SIG-M5 (cell line): Measurements from ENCODE around the gene CGB1.

Source experiments
- DNase-seq: peaks from one replicate; lab custom pipeline; 2025; lab: John Stamatoyannopoulos, UW

The CGB1 gene

DNA sequence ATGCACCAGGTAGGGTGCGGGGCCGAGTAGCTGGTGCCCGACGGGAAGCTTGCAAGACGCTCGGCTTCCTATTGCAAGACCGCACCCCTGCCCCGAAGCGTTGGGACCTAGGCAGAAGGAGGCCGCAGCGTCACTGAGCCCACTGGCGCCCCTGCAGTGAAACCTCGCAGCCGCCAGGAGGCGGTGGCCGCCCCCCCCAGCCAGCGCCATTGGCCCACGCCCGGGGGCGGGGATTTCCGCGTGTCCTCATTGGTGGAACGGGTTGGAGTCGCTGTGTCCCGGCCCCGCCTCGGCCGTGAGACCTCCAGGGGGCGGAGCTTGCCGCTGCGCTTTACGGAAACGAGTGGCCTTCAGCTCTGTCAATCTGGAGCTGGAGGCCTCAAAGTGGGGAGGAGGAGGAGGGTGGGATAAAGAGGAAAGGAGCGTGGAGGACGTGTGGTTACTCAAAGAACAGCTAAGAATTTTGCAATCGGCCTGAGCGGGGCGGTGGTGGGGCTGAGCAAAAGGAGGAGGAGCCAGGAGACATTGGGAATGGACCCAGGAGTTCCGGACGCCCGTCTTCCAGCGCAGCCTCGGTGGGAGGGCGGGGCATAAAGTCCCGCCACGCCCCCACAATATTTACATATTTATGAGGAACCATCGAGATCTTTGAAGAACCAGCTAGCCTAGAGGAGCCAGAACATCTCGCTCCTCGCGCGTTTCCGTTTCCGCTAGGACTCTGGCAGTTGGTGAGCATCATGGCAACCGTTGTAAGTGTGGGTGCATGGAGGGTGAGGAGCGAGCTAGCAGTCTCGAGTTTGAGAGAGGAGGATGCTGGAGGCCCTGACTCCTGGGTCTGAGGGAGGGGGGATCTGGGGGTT lies 43.3 kb downstream of the CGB1 start, which contains the start of the genes GYS1 and RUVBL2:
Gene GYS1, minus strand, starts transcription at position 135 of the 860 bp plus-strand sequence. CDS start 197 bp downstream, outside the sequence.
Gene RUVBL2, plus strand, starts transcription at position 713 of the 860 bp plus-strand sequence. Its CDS starts 25 bp downstream, at position 738.
- DNase-seq, result peak; percentile 99

DNA sequence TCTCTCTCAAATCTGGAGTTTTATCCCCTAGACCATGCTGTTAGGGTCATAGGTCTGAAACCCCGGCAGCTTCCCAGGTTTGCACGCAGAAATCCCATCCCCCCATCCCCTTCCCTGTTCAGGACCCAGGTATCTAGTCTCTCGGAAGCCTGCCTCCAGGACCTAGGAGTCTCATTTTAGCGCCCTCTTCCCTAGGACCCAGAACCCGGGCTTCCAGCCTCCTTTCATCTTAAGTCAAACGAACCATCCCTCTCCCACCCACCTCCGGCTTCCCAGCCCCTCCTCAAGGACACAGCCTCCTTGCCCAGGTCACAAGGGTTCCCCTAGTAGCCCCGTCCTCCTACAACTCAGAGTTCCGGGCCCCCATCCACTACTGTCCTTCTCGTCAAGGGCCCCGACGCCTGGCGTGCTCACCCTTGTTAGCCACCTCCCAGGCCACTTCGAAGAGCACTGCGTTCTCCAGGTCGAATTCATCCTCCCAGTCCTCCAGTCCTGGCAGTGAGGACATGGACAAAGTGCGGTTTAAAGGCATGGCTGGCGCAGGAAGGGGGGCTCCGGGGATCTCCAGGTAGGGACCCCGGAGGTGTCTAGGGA lies 44.0 kb downstream of the CGB1 start:
- no peak for DNase-seq

DNA sequence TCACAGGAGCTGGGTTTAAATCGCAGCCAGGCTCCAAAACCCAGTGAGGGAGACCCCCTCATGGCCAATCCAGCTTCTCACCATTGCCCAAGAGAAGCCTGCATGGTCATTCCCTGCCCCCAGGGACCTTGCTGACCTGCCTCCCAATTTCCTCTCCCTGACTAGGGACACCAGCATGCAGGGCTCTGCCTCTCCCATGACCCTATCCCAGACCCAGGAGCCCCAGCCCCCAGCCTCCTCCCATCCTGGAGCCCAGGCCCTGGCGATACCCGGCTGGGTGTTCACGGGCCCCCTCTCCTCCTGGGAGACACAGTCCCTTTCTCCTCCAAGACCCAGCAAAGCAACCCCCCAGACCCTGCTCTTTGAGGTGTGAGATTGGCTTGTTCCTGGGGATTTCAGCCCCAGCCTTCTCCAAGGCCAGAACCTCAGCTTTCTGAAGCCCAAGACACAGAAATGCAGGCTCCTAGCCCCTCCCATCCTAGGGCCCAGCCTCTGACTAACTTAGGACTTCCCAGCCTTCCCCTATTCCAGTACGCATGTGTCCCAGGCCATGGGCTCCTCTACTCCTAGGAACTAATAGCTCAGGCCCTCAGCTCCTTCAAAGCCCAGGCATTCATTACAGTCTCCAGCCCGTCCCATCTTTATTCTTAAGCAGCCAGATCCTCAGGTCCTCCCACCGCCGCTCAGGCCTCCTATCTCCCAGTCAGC lies 44.7 kb downstream of the CGB1 start:
- DNase-seq, result no peak

DNA sequence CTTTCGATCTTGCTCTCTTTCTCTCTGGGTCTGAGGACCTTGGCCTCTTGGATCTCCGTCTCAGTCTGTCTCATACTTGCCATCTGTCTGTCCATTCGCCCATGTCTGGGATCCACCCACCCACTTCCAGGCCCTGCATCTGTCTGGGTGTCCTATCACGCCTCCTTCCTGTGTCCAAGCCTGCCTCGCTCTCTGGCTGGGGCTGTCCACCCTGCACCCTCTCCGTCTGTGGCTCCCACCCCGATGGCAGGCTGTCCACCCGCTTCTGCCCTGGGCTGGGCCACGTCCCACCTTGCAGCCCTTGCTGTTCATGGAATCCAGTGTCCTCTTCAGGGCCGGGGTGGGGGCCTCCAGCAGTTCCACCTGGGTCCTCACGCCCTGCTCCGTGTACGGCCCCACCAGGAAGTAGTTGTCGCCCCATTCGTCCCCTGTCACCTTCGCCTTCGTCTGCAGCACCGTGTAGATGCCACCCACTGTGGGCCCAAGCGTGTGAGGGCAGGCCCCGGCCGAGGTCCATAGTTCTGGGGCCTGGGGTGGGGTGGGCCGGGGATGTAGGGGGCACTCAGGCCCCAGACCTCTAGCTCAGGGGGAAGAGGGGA lies 45.6 kb downstream of the CGB1 start:
- no peak for DNase-seq

DNA sequence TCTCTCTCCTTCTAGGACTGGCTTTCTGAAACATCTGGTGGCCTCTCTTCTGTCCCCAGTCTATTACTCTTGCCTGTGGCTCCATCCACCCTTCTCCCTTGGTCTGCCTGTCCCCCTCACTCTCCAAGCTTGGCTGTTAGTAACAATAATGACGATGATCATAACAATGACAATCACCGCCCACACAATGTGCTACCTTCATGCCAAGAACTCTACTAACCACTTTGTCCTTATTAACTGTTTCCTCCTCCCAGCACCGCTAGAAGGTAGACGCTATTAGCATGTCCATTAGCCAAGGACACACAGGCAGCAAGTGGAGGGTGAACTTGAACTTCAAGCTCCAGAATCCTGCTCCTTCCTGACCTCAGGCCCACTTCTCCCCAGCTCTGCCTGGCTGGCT lies 46.3 kb downstream of the CGB1 start:
- DNase-seq, result no peak

DNA sequence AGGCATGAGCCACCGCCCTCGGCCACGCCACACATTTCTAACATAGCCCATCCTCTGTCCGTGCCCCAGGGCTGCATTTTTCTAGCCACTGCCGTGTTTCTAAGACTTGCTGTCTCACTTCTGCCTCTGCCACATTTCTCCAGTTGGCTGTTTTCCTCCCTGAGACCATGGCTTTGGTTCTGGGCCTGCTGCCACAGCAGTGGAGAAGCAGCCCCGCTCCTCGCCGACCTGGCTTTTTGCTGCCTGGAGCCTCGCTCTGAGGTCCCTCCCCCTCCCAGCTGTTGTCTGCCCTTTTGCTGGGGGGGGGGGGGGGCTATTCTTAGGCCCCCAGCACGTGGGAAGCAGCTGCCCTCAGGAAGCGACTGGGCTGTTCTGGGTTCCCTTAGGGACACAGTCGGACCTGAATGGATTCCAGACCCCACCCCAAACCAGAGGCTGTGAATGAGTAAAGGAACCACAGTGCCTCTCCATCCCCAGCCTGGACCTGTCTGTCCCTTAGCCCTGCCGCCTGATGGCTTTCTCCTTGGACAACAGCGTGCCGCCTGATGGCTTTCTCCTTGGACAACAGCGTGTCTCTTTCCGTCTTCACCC lies 46.9 kb downstream of the CGB1 start:
- DNase-seq, result no peak

DNA sequence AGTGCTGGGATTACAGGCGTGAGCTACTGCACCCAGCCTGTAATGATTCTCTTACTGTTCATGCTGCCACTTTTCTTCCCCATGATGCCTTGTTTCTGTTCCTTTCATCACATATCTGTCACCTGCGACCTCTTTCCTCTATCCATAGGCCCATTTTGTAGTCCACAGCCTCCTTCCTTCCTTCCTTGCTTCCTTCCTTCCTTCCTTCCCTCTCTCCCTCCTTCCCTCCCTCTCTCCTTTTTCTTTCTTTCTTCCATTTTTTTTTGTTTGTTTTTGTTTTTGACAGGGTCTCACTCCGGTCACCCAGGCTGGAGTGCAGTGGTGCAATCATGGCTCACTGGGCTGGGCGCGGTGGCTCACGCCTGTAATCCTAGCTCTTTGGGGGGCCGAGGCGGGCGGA lies 47.8 kb downstream of the CGB1 start:
- DNase-seq, result no peak

DNA sequence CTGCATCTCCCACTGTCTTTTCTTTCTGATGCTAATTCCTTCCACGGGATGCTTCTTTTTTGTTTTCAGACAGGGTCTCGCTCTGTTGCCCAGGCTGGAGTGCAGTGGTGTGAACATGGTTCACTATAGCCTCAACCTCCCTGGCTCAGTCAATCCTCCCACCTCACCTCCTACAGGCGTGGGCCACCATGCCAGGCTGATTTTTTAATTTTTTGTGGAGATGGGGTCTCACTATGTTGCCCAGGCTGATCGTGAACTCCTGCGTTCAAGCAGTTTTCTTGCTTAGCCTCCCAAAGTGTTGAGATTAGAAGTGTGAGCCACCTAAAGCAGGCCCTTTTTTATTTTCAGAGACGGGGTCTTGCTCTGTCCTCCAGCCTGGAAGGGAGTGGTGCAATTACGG lies 48.4 kb downstream of the CGB1 start:
- no peak for DNase-seq

DNA sequence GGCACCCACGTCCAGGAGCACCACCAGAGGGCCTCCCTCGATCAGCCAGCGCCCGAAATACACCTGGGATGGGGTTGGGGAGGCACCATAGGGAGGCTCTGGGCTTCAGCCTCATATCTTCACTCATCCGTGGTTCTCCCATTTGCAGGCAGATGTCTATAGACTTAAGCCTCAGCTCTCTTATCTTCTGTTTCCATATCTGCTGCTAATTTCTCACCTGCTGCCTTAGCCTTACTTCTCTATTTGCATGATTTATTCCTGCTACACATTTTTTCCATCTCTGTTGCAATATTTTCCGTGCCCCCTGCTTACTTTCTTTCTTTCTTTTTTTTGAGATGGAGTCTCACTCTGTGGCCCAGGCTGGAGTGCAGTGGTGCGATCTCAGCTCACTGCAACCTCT lies 49.4 kb downstream of the CGB1 start:
- DNase-seq, result no peak

DNA sequence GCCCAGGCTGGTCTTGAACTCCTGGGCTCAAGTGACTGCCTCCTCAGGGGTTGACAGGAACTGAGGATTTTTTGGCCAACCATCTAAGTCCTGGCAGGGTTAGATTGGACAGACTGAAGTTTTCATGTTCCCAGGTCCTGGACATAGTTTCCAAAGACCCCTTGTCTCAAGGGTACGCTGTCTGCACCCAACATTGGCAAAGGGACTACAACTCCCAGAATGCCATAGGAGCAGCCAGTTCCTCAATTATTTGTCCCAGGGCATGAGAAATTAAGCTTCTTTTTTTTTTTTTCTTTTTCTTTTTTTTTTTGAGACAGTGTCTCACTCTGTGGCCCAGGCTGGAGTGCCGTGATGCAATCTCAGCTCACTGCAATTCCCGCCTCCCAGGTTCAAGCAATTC lies 50.5 kb downstream of the CGB1 start:
- DNase-seq, result no peak

DNA sequence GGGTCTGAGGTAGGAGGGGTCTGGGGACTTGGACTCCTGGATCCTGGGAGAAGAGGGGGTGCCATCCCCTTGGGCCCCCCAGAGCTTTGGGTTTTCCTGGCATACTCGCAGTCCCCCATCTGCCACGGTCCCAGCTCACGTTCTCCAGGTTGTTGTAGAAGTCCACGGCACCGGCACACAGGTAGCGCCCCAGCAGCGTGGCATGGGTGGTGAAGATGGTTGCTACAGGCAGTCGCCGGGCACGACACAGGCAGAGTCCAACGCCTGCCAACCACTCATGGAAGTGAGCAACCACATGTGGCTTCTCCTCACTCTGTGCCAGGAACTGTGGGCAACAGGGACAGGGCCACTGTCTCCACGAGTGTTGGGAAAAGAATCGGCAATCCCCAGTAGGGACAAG lies 51.0 kb downstream of the CGB1 start:
- no peak for DNase-seq
